ENCODE results near the gene ZNF627. TPM values are rescaled to one million over a fixed set of nuclear protein-coding genes. Genes with fewer than 3 reads are reported as not detected.
"Not testable (repeated sequence)": the region's sequence is repeated elsewhere in the genome, so short reads cannot be mapped to it uniquely, and the experiment has no call there.

The ZNF627 gene
- total RNA-seq, 1 experiment from 2014 or later = 13.4 TPM

GRCh38 chr19:11564082-11564807, 33.0 kb upstream of the ZNF627 start:
- H3K36me3 ChIP-seq; H3K4me1 ChIP-seq; H3K27me3 ChIP-seq; H3K27ac ChIP-seq; H3K9me3 ChIP-seq (replicated peaks); H3K4me3 ChIP-seq; DNase-seq: not testable (repeated sequence)

- not testable (repeated sequence) for H3K9me3 ChIP-seq (replicated peaks); DNase-seq; H3K4me1 ChIP-seq; H3K4me3 ChIP-seq; H3K27me3 ChIP-seq; H3K36me3 ChIP-seq; H3K27ac ChIP-seq
Measured at GRCh38 chr19:11565649-11565980, 31.7 kb upstream of the ZNF627 start.

DNA sequence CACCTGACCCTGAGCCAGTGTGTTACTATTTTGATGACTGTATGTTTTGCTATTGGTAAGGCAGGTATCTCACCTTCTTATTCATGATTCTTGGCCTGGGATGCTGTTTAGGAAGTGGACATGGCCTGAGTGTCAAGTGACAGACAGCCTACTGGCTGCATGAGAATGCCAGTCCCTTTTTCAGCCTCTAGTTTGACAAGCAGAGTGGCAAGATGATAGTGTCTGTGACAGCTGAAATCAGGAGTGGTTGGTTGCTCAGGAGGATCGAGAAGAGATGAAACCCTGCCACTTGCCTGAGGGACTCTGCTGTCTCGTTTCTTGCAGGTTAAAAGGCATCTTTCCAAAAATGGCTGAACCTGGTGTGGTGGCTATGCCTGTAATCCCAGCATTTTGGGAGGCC, 31.1 kb upstream of the ZNF627 start:
- Histone ChIP-seq H3K27me3 (no peaks in the 10 kb centered on the region), H3K36me3 (no peaks in the 10 kb centered on the region)
- DNase-seq = no peak

GRCh38 chr19:11570039-11570462, 27.2 kb upstream of the ZNF627 start:
- Histone ChIP-seq H3K36me3 (no peaks in the 10 kb centered on the region), H3K4me3 (no peak overlapping the region), H3K4me1 (peaks cover 4% of the 10 kb centered on the region), H3K27me3 (no peaks in the 10 kb centered on the region), H3K27ac (no peak overlapping the region), H3K9me3 (replicated peaks) (no peaks in the 10 kb centered on the region)
- peak in 1 of 2 experiments; percentile 33 for DNase-seq

More for the DNA sequence above, 31.1 kb upstream of the ZNF627 start:
- Histone ChIP-seq H3K4me1 (peaks cover 4% of the 10 kb centered on the region), H3K4me3 (no peak overlapping the region), H3K27ac (no peak overlapping the region), H3K9me3 (replicated peaks) (no peaks in the 10 kb centered on the region)

GRCh38 chr19:11573354-11573753, 23.9 kb upstream of the ZNF627 start:
- not testable (repeated sequence) for H3K27me3 ChIP-seq; DNase-seq; H3K9me3 ChIP-seq (replicated peaks); H3K4me1 ChIP-seq; H3K36me3 ChIP-seq; H3K4me3 ChIP-seq; H3K27ac ChIP-seq

GRCh38 chr19:11573763-11574162, 23.5 kb upstream of the ZNF627 start:
- H3K4me3 ChIP-seq; H3K36me3 ChIP-seq; H3K27ac ChIP-seq; H3K9me3 ChIP-seq (replicated peaks); H3K4me1 ChIP-seq; H3K27me3 ChIP-seq; DNase-seq: not testable (repeated sequence)

DNA sequence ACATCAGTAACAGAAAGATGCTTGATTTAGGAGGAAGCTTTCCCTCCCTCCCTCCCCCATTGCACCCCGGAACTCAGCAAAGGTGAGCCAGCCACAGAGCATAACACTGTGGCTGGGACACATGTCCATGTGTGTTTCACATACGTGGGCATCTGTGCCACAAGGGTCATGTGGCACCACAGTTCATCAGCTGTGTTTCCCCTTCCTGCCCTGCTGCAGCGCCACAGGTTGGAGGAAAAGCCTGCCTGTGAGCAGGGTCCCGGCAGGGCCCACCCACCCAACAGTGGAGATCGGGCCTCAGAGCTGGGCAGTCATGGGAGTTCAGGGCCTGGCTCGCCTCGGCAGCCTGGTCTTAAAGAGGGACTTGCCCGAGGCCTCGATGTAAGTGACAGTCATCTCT, 22.6 kb upstream of the ZNF627 start:
- no peak overlapping the region for H3K4me3 ChIP-seq
- no peak overlapping the region for H3K27ac ChIP-seq
- no peaks in the 10 kb centered on the region for H3K27me3 ChIP-seq
- no peak for DNase-seq
- no peaks in the 10 kb centered on the region for H3K9me3 ChIP-seq (replicated peaks)
- no peaks in the 10 kb centered on the region; the same call in 1 of the 2 replicates for H3K4me1 ChIP-seq
- H3K36me3 ChIP-seq = no peaks in the 10 kb centered on the region

DNA sequence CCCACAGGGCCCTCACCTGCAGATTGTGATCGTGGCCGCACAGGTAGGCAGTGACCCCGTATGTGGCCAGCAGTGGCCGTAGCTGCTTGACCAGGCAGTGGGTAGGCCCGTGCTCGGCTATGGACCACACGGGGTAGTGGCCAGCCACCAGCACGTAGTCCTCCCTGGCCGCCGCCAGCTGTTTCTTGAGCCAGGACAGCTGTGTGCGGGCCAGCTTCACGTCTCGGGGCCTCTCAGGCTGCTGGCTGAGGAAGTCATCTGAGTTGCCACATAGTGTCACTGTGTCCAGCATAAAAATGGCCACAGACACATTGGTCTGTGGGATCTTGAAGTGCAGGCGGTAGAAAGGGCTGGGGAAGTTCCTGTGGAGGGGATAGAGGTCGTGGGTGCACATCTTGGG, 21.1 kb upstream of the ZNF627 start:
- Histone ChIP-seq H3K4me1 (no peaks in the 10 kb centered on the region; the same call in 1 of the 2 replicates), H3K36me3 (no peaks in the 10 kb centered on the region), H3K4me3 (no peak overlapping the region), H3K9me3 (replicated peaks) (no peaks in the 10 kb centered on the region), H3K27me3 (no peaks in the 10 kb centered on the region), H3K27ac (no peak overlapping the region)
- DNase-seq = no peak

DNA sequence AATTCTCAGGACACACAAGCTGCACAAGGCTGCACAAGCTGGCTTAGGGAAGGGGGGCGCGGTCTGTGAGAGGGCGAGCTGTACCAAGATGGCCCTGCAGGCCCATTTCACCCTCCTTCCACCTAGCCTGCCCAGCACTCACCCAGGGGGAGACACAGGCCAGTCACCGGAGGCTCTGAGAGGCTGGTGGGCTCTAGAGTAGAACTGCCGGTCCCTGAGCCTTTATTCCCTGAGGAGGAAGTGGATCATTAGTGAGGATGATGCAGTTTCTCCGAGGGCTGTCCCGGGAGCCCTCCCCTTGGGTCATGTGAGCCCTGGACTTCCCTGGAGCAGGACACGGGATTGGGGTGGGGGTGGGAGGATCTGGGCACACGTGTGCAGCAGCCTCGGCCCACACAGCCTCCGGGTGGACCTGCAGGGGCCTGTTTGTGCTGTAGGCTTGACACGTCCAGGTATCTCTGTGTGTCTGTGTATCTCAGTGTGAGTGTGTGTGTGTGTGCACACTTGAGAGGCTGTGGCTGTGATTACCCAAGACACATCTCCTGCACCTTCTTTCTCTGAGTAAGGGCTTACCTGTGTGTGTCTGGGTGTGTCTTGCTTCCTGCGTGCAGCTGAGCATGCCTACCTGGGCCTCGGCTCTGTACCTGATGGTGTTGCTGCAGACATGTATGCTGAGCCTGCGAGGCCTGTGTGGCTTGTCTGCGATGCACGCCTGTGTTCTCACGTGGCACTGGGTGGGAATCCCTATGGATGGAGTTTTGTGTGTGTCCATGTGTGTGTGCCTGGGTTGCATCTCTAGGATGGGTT, 19.6 kb upstream of the ZNF627 start, which contains the start of gene ACP5:
ACP5 (minus strand) TSS at position 195 of the 807 bp plus-strand sequence. CDS start 328 bp downstream, outside the sequence.
- H3K27me3 ChIP-seq = no peaks in the 10 kb centered on the region
- no peaks in the 10 kb centered on the region for H3K9me3 ChIP-seq (replicated peaks)
- DNase-seq = no peak
- H3K4me3 ChIP-seq = peak within 1 kb of the TSS; percentile 32
- no peaks in the 10 kb centered on the region; the same call in 1 of the 2 replicates for H3K4me1 ChIP-seq
- H3K27ac ChIP-seq = no peak within 1 kb of the TSS
- H3K36me3 ChIP-seq = no peaks in the 10 kb centered on the region

GRCh38 chr19:11578258-11579142, 18.8 kb upstream of the ZNF627 start:
- Histone ChIP-seq H3K27ac (no peak overlapping the region), H3K4me3 (peak overlapping the region; percentile 32), H3K4me1 (no peaks in the 10 kb centered on the region; the same call in 1 of the 2 replicates), H3K36me3 (no peaks in the 10 kb centered on the region), H3K27me3 (no peaks in the 10 kb centered on the region), H3K9me3 (replicated peaks) (no peaks in the 10 kb centered on the region)
- DNase-seq = peak; percentile 53 to 57

DNA sequence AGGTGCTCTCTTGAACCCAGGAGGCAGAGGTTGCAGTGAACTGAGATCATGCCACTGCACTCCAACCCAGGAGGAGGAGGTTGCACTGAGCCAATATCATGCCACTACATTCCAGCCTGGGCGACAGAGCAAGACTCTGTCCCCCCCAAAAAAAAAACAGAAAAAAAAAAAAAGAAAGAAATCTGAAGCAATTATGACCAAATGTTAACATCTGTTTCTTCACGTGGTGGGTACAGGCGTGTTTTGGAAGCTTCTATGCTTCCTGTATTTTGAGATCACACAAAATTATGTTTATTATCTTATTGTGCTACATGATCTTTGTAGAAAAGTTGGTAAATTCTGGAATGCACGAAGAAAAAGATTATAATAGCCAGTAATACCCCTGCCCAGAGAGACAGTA, 17.2 kb upstream of the ZNF627 start:
- Histone ChIP-seq H3K27ac (no peak overlapping the region), H3K9me3 (replicated peaks) (no peaks in the 10 kb centered on the region), H3K4me1 (no peaks in the 10 kb centered on the region; the same call in 1 of the 2 replicates), H3K36me3 (no peaks in the 10 kb centered on the region), H3K4me3 (no peak overlapping the region), H3K27me3 (no peaks in the 10 kb centered on the region)
- no peak for DNase-seq

DNA sequence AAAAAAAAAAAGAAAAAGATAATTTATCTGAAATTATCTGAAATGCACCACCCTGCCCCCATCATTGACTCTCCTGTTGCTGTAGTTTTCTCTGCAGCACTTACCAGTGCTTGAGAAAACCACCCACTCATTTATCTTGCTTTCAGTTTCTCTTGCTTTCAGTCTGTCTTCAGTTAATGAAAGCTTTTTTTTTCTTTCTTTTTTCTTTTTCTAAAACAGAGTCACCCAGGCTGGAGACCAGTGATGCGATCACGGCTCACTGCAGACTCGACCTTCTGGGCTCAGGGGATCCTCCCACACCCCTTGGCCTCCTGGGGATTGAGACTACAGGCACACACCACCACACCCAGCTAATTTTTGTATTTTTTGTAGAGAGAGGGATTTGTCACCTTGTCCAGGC, 15.5 kb upstream of the ZNF627 start:
- H3K9me3 ChIP-seq (replicated peaks) = no peaks in the 10 kb centered on the region
- no peaks in the 10 kb centered on the region; the same call in 1 of the 2 replicates for H3K4me1 ChIP-seq
- no peak overlapping the region for H3K4me3 ChIP-seq
- H3K36me3 ChIP-seq = no peaks in the 10 kb centered on the region
- no peaks in the 10 kb centered on the region for H3K27me3 ChIP-seq
- no peak for DNase-seq
- H3K27ac ChIP-seq = no peak overlapping the region

DNA sequence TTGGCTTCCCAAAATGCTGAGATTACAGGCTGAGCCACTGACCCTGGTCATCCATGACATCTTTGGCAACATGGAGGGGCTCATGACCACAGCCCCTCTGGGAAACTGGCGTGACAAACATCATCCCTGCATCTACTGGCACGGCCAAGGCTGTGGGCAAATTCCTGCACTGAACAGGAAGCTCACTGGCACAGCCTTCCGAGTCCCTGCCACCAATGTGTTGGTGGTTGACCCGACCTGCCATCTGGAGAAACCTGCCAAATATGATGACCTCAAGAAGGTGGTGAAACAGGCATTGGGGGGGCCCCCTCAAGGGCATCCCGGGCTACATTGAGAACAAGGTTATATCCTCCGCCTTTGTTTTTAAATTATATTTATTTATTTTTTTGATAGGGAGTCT, 11.0 kb upstream of the ZNF627 start:
- H3K27ac ChIP-seq = no peak overlapping the region
- H3K36me3 ChIP-seq = no peaks in the 10 kb centered on the region
- H3K4me1 ChIP-seq = no peaks in the 10 kb centered on the region
- no peaks in the 10 kb centered on the region for H3K27me3 ChIP-seq
- DNase-seq = no peak
- no peaks in the 10 kb centered on the region for H3K9me3 ChIP-seq (replicated peaks)
- H3K4me3 ChIP-seq = no peak overlapping the region

GRCh38 chr19:11587302-11587974, 9.8 kb upstream of the ZNF627 start:
- Histone ChIP-seq H3K36me3 (no peaks in the 10 kb centered on the region), H3K27me3 (no peaks in the 10 kb centered on the region), H3K27ac (no peak overlapping the region), H3K9me3 (replicated peaks) (no peaks in the 10 kb centered on the region), H3K4me3 (no peak overlapping the region), H3K4me1 (no peaks in the 10 kb centered on the region)
- peak; percentile 73 to 83 for DNase-seq
